NCI-H2171 (cell line): ENCODE data around the gene HDHD2.

Source experiments
- DNase-seq: peaks from one replicate; lab custom pipeline; 2025; lab: John Stamatoyannopoulos, UW

The HDHD2 gene

GRCh38 chr18:47062471-47062870 is 87.8 kb downstream of the HDHD2 start:
- DNase-seq: no peak
